Fibroblast of gingiva (primary cell): ENCODE data around the gene DDX59.

Experiments used
- DNase-seq: peaks from one replicate; pipeline ENCODE4 v3.0.0-alpha.2; 2011; ENCODE audit warnings: low read depth

DDX59 gene

GRCh38 chr1:200629876-200630514, 39.7 kb downstream of the DDX59 start:
- DNase-seq, result no peak

GRCh38 chr1:200628223-200628881, 41.4 kb downstream of the DDX59 start:
- no peak for DNase-seq

- no peak for DNase-seq
Measured at GRCh38 chr1:200627575-200628222, 42.0 kb downstream of the DDX59 start.

GRCh38 chr1:200626853-200627534, 42.7 kb downstream of the DDX59 start:
- DNase-seq, result no peak

- no peak for DNase-seq
Measured at GRCh38 chr1:200625381-200625824, 44.3 kb downstream of the DDX59 start.

- no peak for DNase-seq
Measured at GRCh38 chr1:200624679-200625335, 44.9 kb downstream of the DDX59 start.

- peak; percentile 89 for DNase-seq
Measured at GRCh38 chr1:200620273-200621131, 49.2 kb downstream of the DDX59 start, which contains the start of gene KIF14. TSS of gene KIF14 (minus strand) at chr1:200620751. CDS start at chr1:200618723, 2,028 bp downstream.

- DNase-seq, result no peak
Measured at GRCh38 chr1:200619894-200620272, 49.8 kb downstream of the DDX59 start.

GRCh38 chr1:200610846-200611245, 58.9 kb downstream of the DDX59 start:
- peak; percentile 74 for DNase-seq

GRCh38 chr1:200602632-200603031, 67.1 kb downstream of the DDX59 start:
- no peak for DNase-seq
